ENCODE results near the gene ORMDL3. TPM values are rescaled to one million over a fixed set of nuclear protein-coding genes. Genes with fewer than 3 reads are reported as not detected.

The ORMDL3 gene
- total RNA-seq, 4 donors from 2014 or later: 78.5 to 338 (median 163) TPM

DNA sequence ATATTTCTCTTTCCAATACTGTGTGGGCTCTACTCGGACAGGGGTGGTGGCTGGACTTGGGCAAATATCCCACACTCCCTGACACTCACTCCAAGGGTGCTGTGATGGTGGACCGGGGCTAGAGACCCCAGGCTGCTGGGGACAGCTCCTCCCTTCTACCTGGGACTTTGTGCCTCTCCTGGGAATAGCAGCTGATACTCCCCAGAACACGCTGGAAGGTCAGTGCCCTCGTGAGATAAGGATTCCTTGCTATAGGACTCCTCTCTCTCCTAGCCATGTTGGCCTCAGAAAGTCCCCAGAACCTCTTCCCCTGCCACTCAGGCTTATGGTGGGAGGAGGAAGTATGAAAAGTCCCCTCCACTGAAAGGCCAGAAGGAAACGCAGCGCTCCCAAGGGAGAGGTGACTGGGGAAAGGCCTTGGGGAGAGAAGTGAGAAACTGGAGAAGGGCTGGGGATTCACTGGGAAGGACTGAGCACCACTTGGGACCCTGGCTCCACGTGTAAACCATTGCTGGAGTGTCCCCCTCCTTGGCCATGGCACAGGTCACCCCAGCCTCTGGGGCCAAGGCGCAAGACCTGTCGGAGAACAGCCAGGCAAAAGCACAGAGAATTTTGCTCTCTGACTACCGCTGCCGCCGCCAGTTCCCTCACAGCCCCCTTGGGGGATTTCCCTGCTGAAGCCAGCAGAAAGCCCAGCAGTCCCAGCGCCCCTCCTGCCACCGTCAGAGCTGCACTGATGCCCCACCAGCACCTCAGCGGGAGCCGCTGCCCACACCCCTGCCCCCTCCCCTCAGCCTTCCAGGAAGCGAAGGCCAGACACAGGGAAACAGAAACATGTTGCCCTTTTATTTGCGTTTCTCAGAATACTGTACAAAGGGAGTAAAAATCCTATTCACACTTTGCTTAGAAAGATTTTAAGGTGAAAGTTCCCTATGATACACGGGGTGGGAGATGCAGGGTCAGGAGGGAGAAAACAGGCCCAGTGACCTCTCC is 6.9 kb downstream of the ORMDL3 start:
- DNase-seq (ENCODE audit: low spot score) (no peak), ATAC-seq (ENCODE audit: low FRiP score) (no peak)
- TF ChIP-seq, protein P1, sequence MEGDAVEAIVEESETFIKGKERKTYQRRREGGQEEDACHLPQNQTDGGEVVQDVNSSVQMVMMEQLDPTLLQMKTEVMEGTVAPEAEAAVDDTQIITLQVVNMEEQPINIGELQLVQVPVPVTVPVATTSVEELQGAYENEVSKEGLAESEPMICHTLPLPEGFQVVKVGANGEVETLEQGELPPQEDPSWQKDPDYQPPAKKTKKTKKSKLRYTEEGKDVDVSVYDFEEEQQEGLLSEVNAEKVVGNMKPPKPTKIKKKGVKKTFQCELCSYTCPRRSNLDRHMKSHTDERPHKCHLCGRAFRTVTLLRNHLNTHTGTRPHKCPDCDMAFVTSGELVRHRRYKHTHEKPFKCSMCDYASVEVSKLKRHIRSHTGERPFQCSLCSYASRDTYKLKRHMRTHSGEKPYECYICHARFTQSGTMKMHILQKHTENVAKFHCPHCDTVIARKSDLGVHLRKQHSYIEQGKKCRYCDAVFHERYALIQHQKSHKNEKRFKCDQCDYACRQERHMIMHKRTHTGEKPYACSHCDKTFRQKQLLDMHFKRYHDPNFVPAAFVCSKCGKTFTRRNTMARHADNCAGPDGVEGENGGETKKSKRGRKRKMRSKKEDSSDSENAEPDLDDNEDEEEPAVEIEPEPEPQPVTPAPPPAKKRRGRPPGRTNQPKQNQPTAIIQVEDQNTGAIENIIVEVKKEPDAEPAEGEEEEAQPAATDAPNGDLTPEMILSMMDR (IDR thresholded peaks at IDR 0.05): no peak

DNA sequence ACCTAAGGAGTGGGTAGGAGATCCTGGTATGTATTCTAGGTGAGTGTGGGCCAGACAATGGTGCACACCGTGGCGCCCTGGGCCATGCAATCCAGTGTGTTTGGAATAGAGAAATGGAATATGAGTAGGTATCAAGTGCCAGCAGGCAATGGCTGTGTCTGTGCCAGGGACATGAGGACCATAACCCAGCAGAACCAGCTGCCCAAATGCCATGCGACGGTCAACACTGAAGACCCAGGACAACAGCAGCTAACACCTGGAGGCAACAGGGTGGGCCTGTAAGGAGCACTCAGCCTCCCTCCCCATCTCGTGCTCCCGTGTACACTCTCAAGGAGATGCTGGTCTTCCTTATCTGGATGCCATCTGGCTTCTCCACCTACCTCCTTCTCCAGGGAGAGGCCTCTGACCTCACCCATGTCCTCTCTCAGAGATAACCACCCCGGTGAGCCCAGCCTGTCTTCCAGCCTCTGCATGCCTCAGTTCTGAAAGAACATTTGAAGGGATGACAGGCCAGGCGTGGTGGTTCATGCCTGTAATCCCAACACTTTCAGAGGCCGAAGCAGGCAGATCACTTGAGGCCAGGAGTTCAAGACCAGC is 8.2 kb downstream of the ORMDL3 start:
- ATAC-seq (ENCODE audit: low FRiP score) (no peak), DNase-seq (ENCODE audit: low spot score) (no peak)
- TF ChIP-seq, protein P1 (IDR thresholded peaks at IDR 0.05): no peak

DNA sequence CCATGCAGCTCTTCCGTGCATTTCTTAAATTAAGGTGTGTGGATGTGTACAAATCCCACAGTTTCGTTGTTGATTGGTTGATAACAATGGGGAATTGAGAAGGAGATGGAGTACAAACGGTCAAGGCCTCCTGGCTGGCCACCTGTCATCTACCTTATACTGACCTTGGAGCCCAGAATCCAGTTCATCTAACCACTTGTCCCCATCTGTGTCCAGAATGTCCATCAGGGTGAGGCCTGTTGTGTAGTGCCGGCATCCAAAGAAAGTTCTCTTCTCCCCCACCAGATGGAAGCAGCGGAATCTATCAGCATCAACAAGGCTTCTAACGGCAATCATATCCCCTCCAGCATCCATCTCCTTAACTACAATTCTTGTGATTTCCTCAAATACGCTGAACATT is 10.5 kb downstream of the ORMDL3 start:
- TF ChIP-seq, protein P1 (IDR thresholded peaks at IDR 0.05): no peak
- DNase-seq (ENCODE audit: low spot score): no peak
- ATAC-seq (ENCODE audit: low FRiP score): no peak

DNA sequence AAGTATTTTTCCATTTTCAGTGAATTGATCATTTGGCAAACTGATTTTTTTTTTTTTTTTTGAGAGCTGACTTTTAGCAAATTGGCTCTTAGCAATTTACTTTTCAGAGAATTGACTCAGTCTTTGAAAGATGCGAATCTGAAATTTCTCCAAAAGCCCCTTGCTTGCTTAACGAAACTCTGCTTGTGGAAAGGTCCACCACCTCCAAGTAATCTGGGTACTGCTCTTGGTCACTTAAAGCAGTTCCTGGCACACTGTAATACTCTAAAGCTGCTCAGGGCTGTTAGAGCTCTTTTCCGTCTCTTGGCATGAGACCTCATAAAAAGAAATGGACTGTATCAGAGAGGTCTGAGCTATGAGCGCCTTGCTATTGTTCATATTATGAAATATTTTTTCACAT is 11.8 kb downstream of the ORMDL3 start:
- ATAC-seq (ENCODE audit: low FRiP score): no peak

DNA sequence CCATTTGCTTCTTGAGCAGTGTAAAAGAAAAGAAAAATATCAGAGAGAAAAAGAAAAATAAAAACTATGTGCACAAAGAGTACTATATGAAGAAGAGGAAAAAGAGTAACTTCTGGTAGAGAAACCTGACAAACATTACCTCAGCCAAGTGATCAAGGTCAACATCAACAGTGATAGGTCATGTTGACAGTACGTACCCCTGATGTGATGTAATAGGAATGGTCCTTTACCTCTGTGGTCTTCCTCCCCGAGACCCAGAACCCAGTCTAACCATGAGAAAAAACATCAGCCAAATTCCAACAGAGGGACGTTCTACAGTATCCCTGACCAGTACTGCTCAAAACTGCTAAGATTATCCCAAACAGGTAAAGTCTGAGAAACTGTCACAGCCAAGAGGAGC is 13.4 kb downstream of the ORMDL3 start:
- DNase-seq (ENCODE audit: low spot score) (no peak), ATAC-seq (ENCODE audit: low FRiP score) (no peak)
- TF ChIP-seq, protein P1 (IDR thresholded peaks at IDR 0.05): no peak

More for the DNA sequence above, 11.8 kb downstream of the ORMDL3 start:
- TF ChIP-seq, protein P1 (IDR thresholded peaks at IDR 0.05): no peak
- DNase-seq (ENCODE audit: low spot score): no peak

DNA sequence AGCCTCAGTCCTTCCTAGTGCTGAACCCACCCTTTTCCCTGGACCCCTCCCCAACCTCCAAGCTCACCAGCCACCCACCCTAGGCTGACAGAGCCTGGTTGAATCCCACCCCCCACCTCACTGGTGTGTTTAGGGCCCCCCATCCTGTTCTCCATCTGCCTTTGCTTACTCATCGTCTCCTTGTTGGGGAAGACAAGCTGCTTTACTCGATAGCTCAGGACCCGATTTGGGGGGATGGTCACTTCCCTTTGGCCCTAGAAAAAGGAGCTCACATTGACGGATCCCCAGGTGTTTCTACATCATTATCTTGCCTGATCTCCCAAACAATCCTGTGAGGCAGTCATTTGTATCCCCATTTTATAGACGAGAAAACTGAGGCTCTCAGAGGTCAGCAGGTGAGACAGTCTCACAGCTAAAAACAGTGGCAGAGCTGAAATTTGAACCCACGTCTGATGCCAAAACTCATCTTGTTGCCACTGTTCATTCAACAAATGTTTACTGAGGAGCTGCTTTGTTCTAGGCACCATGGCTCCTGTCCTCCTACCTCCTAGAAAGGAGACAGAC is 18.5 kb downstream of the ORMDL3 start:
- no peak for DNase-seq (ENCODE audit: low spot score)
- no peak for ATAC-seq (ENCODE audit: low FRiP score)
- TF ChIP-seq, protein P1 (IDR thresholded peaks at IDR 0.05): no peak

All from omental fat pad (tissue), 4 donors.